IPS-18a (cell line): ENCODE measurements around the gene BFSP1.

Experiments used
- H3K27ac ChIP-seq: one replicate; pipeline ENCODE4 v1.5.1; 2013; ENCODE audit warnings: low read length
- H3K27me3 ChIP-seq: one replicate; pipeline ENCODE4 v1.6.1; 2013; ENCODE audit warnings: mild to moderate bottlenecking, low read length; ENCODE audit not compliant: control insufficient read depth, insufficient read depth
- H3K36me3 ChIP-seq: one replicate; pipeline ENCODE4 v1.6.1; 2013; ENCODE audit warnings: low read depth, low read length; ENCODE audit not compliant: control insufficient read depth
- H3K4me1 ChIP-seq: one replicate; pipeline ENCODE4 v1.6.1; 2013; ENCODE audit warnings: low read depth, low read length; ENCODE audit not compliant: control insufficient read depth
- H3K4me3 ChIP-seq: one replicate; pipeline ENCODE4 v1.5.1; 2013; ENCODE audit warnings: low read length
- H3K9ac ChIP-seq: one replicate; pipeline ENCODE4 v1.6.1; 2013; ENCODE audit warnings: mild to moderate bottlenecking, low read length, moderate library complexity
- H3K9me3 ChIP-seq: one replicate; pipeline ENCODE4 v1.6.1; 2013; ENCODE audit warnings: low read depth, low read length; ENCODE audit not compliant: control insufficient read depth

Gene BFSP1

GRCh38 chr20:17555106-17555505 lies 23.9 kb upstream of the BFSP1 start:
- H3K36me3 ChIP-seq: no peaks in the 10 kb centered on the region
- no peaks in the 10 kb centered on the region for H3K9me3 ChIP-seq
- no peak overlapping the region for H3K9ac ChIP-seq
- H3K27me3 ChIP-seq: no peaks in the 10 kb centered on the region
- H3K4me3 ChIP-seq: no peak overlapping the region
- peaks cover 23% of the 10 kb centered on the region for H3K4me1 ChIP-seq
- H3K27ac ChIP-seq: no peak overlapping the region

GRCh38 chr20:17549131-17549530 lies 18.0 kb upstream of the BFSP1 start:
- H3K27me3 ChIP-seq: no peaks in the 10 kb centered on the region
- H3K9me3 ChIP-seq: no peaks in the 10 kb centered on the region
- H3K36me3 ChIP-seq: no peaks in the 10 kb centered on the region
- H3K27ac ChIP-seq: no peak overlapping the region
- no peaks in the 10 kb centered on the region for H3K4me1 ChIP-seq
- H3K9ac ChIP-seq: no peak overlapping the region
- no peak overlapping the region for H3K4me3 ChIP-seq

GRCh38 chr20:17545127-17545526 lies 13.9 kb upstream of the BFSP1 start:
- no peak overlapping the region for H3K4me3 ChIP-seq
- H3K27ac ChIP-seq: no peak overlapping the region
- H3K9me3 ChIP-seq: no peaks in the 10 kb centered on the region
- H3K36me3 ChIP-seq: no peaks in the 10 kb centered on the region
- H3K4me1 ChIP-seq: no peaks in the 10 kb centered on the region
- no peak overlapping the region for H3K9ac ChIP-seq
- H3K27me3 ChIP-seq: no peaks in the 10 kb centered on the region

- Histone ChIP-seq H3K27me3 (no peaks in the 10 kb centered on the region), H3K4me1 (no peaks in the 10 kb centered on the region), H3K36me3 (no peaks in the 10 kb centered on the region), H3K4me3 (no peak overlapping the region), H3K9ac (no peak overlapping the region), H3K9me3 (no peaks in the 10 kb centered on the region), H3K27ac (no peak overlapping the region)
Measured at GRCh38 chr20:17543531-17544131, 12.5 kb upstream of the BFSP1 start.

- H3K4me3 ChIP-seq: no peak overlapping the region
- no peaks in the 10 kb centered on the region for H3K27me3 ChIP-seq
- H3K36me3 ChIP-seq: no peaks in the 10 kb centered on the region
- H3K4me1 ChIP-seq: no peaks in the 10 kb centered on the region
- H3K9ac ChIP-seq: no peak overlapping the region
- H3K27ac ChIP-seq: no peak overlapping the region
- H3K9me3 ChIP-seq: no peaks in the 10 kb centered on the region
Measured at GRCh38 chr20:17542993-17543412, 11.8 kb upstream of the BFSP1 start.

GRCh38 chr20:17542481-17542880 lies 11.3 kb upstream of the BFSP1 start:
- no peak overlapping the region for H3K4me3 ChIP-seq
- H3K27me3 ChIP-seq: no peaks in the 10 kb centered on the region
- no peak overlapping the region for H3K27ac ChIP-seq
- no peak overlapping the region for H3K9ac ChIP-seq
- H3K9me3 ChIP-seq: no peaks in the 10 kb centered on the region
- no peaks in the 10 kb centered on the region for H3K4me1 ChIP-seq
- H3K36me3 ChIP-seq: no peaks in the 10 kb centered on the region

GRCh38 chr20:17541996-17542395 lies 10.8 kb upstream of the BFSP1 start:
- H3K9me3 ChIP-seq: no peaks in the 10 kb centered on the region
- no peak overlapping the region for H3K27ac ChIP-seq
- H3K4me1 ChIP-seq: peaks cover 5% of the 10 kb centered on the region
- no peak overlapping the region for H3K9ac ChIP-seq
- no peaks in the 10 kb centered on the region for H3K36me3 ChIP-seq
- H3K27me3 ChIP-seq: no peaks in the 10 kb centered on the region
- no peak overlapping the region for H3K4me3 ChIP-seq

GRCh38 chr20:17541596-17541995 lies 10.4 kb upstream of the BFSP1 start:
- H3K4me1 ChIP-seq: peaks cover 6% of the 10 kb centered on the region
- no peak overlapping the region for H3K4me3 ChIP-seq
- no peaks in the 10 kb centered on the region for H3K27me3 ChIP-seq
- H3K27ac ChIP-seq: no peak overlapping the region
- H3K9ac ChIP-seq: no peak overlapping the region
- no peaks in the 10 kb centered on the region for H3K9me3 ChIP-seq
- no peaks in the 10 kb centered on the region for H3K36me3 ChIP-seq

- Histone ChIP-seq H3K4me3 (no peak overlapping the region), H3K9me3 (no peaks in the 10 kb centered on the region), H3K27me3 (no peaks in the 10 kb centered on the region), H3K9ac (no peak overlapping the region), H3K4me1 (peaks cover 14% of the 10 kb centered on the region), H3K27ac (no peak overlapping the region), H3K36me3 (no peaks in the 10 kb centered on the region)
Measured at GRCh38 chr20:17538517-17539170, 7.5 kb upstream of the BFSP1 start.

- H3K27ac ChIP-seq: no peak overlapping the region
Measured at GRCh38 chr20:17537959-17538358, 6.8 kb upstream of the BFSP1 start.

GRCh38 chr20:17536944-17537444 lies 5.8 kb upstream of the BFSP1 start:
- H3K9me3 ChIP-seq: no peaks in the 10 kb centered on the region
- no peaks in the 10 kb centered on the region for H3K36me3 ChIP-seq
- no peak overlapping the region for H3K27ac ChIP-seq
- H3K9ac ChIP-seq: no peak overlapping the region
- peaks cover 20% of the 10 kb centered on the region for H3K4me1 ChIP-seq
- H3K4me3 ChIP-seq: no peak overlapping the region
- no peaks in the 10 kb centered on the region for H3K27me3 ChIP-seq

More at GRCh38 chr20:17537959-17538358, 6.8 kb upstream of the BFSP1 start:
- Histone ChIP-seq H3K36me3 (no peaks in the 10 kb centered on the region), H3K9me3 (no peaks in the 10 kb centered on the region), H3K4me3 (no peak overlapping the region), H3K9ac (no peak overlapping the region), H3K27me3 (no peaks in the 10 kb centered on the region), H3K4me1 (peaks cover 20% of the 10 kb centered on the region)

- no peak overlapping the region for H3K27ac ChIP-seq
Measured at GRCh38 chr20:17534077-17534476, 2.9 kb upstream of the BFSP1 start.

More at GRCh38 chr20:17534077-17534476, 2.9 kb upstream of the BFSP1 start:
- H3K36me3 ChIP-seq: no peaks in the 10 kb centered on the region
- H3K4me3 ChIP-seq: no peak overlapping the region
- H3K9ac ChIP-seq: no peak overlapping the region
- H3K4me1 ChIP-seq: peaks cover 30% of the 10 kb centered on the region
- H3K27me3 ChIP-seq: peaks cover 13% of the 10 kb centered on the region
- H3K9me3 ChIP-seq: no peaks in the 10 kb centered on the region
